Testis (tissue), 3 donors: Measurements from ENCODE around the gene DNAJC3. TPM values are rescaled to one million over a fixed set of nuclear protein-coding genes. Genes with fewer than 3 reads are reported as not detected.
"Not testable (repeated sequence)": the region's sequence is repeated elsewhere in the genome, so short reads cannot be mapped to it uniquely, and the experiment has no call there.

Source experiments
- DNase-seq: peaks from one replicate; pipeline ENCODE4 v3.0.0-alpha.2; 2019
- H3K27ac ChIP-seq, 2 donors: fragments of 200-600 bp; sonication (generic); one replicate each; pipeline ENCODE4 v1.5.1; 2019
- H3K27me3 ChIP-seq: fragments of 200-600 bp; sonication (generic); one replicate; pipeline ENCODE4 v1.5.1; 2019
- H3K36me3 ChIP-seq: fragments of 200-600 bp; sonication (generic); one replicate; pipeline ENCODE4 v1.5.1; 2017; ENCODE audit warnings: low read depth; ENCODE audit errors: missing control alignments
- H3K4me1 ChIP-seq: fragments of 200-600 bp; sonication (generic); one replicate; pipeline ENCODE4 v1.5.1; 2019
- H3K4me3 ChIP-seq, 2 donors: fragments of 200-600 bp; sonication (generic); one replicate each; pipeline ENCODE4 v1.5.1; 2017 to 2019
- H3K9me3 ChIP-seq: fragments of 200-600 bp; sonication (generic); one replicate; pipeline ENCODE4 v1.5.1; 2017
- POLR2A ChIP-seq: fragments of 450-650 bp; IDR thresholded peaks from one replicate; pipeline ENCODE4 v1.6.1; 2017; ENCODE audit warnings: antibody characterized with exemption, mild to moderate bottlenecking, moderate library complexity
- WGBS, 2 donors: methylation state at CpG; one replicate each; pipeline ENCODE4 v1.1.5; 2018; 5-methylcytosine and 5-hydroxymethylcytosine counted together
- intact Hi-C: fragments of 100-400 bp; cut with DNase I; formaldehyde crosslinking; loops from one replicate; pipeline ENCODE4 v1.15.1; 2023; ENCODE audit warnings: low total_unique reads
- polyA plus RNA-seq: library from polyadenylated mRNA; stranded (reverse); fragments of 350-450 nt; fragmentation: Illumina TruSeq; extraction: RNeasy Lipid Tissue Mini Kit (QIAGEN cat#74804); gene quantifications from one replicate; pipeline ENCODE4 v1.2.3, GENCODE V29; 2014; ENCODE audit warnings: low read depth, low replicate concordance; ENCODE audit not compliant: insufficient read depth
- total RNA-seq, 2 donors: library from RNA; depleted of rRNA; stranded (reverse); fragments of >200 nt; gene quantifications; one replicate each; pipeline ENCODE4 v1.2.3, GENCODE V29; 2016
- TF ChIP-seq, protein P1 (sequence below), 3 experiments: fragments of 450-650 bp in 2 of 3; fragments of 200-600 bp in 1 of 3; sonication (generic) in 1 of 3; IDR thresholded peaks; one replicate each; pipeline ENCODE4 v1.5.1; 2016 to 2019; ENCODE audit warnings: antibody characterized with exemption in 3 of 3, mild to moderate bottlenecking in 2 of 3, moderate library complexity in 1 of 3

Gene DNAJC3
- total and polyA plus RNA-seq, 3 donors from 2014 or later, result 18.2 to 39.4 (median 26.0) TPM

DNA sequence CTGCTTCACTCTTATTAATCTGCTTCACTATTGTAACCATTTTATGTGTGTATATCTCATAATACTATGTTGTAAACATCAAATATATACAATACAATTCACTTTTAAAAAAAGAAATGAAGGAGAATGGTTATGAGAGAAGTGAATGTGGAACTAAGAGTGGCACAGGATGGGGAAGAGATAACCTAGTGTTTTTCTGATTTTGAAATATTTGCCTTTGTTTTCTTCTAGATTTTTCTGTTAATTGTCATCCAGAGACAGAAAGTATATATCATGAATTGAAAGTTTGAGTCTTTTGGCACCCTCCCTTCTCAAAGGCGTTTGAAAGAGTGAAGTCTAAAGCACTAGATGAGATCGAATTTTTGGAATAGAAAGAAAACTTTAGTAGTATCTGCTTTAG, 2.8 kb downstream of the DNAJC3 start:
- DNase-seq, result no peak
- Histone ChIP-seq H3K9me3 (no peaks in the 10 kb centered on the region), H3K27me3 (no peaks in the 10 kb centered on the region), H3K36me3 (no peaks in the 10 kb centered on the region), H3K27ac (no peak overlapping the region), H3K4me3 (no peak overlapping the region), H3K4me1 (peaks cover 12% of the 10 kb centered on the region)
- WGBS, 2 donors, result 46 to 54% methylated on average over 2 of the region's 2 CpGs
- intact Hi-C loops, result no loop called here
- TF ChIP-seq POLR2A, result no peak
- TF ChIP-seq, protein P1, sequence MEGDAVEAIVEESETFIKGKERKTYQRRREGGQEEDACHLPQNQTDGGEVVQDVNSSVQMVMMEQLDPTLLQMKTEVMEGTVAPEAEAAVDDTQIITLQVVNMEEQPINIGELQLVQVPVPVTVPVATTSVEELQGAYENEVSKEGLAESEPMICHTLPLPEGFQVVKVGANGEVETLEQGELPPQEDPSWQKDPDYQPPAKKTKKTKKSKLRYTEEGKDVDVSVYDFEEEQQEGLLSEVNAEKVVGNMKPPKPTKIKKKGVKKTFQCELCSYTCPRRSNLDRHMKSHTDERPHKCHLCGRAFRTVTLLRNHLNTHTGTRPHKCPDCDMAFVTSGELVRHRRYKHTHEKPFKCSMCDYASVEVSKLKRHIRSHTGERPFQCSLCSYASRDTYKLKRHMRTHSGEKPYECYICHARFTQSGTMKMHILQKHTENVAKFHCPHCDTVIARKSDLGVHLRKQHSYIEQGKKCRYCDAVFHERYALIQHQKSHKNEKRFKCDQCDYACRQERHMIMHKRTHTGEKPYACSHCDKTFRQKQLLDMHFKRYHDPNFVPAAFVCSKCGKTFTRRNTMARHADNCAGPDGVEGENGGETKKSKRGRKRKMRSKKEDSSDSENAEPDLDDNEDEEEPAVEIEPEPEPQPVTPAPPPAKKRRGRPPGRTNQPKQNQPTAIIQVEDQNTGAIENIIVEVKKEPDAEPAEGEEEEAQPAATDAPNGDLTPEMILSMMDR (IDR thresholded peaks at IDR 0.05), result no peak

DNA sequence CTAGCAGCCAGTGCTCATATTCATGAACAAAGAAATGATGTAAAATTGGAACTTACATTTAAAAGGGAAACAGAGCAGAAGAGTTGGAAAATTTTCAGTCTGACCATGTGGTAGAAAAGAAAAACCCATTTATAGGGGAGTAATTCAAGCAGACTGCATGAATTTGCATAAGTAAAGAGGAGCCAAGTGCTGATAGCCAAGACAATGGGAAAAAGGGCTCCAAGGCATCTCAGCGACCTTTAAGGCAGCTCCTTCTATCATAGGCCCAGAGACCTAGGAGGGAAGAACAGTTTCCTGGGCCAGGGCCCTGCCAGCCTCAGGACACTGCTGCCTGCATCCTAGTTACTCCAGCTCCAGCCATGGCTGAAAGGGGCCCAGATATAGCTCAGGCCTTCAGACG, 7.5 kb downstream of the DNAJC3 start:
- intact Hi-C loops, result no loop called here
- H3K4me3 ChIP-seq, result no peak overlapping the region
- no peaks in the 10 kb centered on the region for H3K36me3 ChIP-seq
- H3K9me3 ChIP-seq, result no peaks in the 10 kb centered on the region
- no peak overlapping the region for H3K27ac ChIP-seq
- TF ChIP-seq POLR2A, result no peak
- TF ChIP-seq, protein P1 (IDR thresholded peaks at IDR 0.05), result no peak
- H3K4me1 ChIP-seq, result peaks cover 3% of the 10 kb centered on the region
- no peaks in the 10 kb centered on the region for H3K27me3 ChIP-seq
- WGBS, 2 donors, result 79 to 89% methylated on average over 2 of the region's 2 CpGs
- no peak for DNase-seq

DNA sequence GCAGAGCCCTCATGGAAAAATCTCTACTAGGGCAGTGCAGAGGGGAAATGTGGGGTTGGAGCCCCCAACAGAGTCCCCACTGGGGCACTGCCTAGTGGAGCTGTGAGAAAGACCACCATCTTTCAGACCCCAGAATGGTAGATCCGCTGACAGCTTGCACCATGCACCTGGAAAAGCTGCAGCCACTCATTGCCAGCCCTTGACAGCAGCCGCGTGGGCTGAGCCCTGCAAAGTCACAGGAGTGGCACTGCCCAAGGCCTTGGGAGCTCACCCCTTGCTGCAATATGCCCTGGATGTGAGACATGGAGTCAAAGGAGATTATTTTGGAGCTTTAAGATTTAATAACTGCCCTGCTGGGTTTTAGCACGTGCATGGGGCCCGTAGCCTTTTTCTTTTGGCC, 8.0 kb downstream of the DNAJC3 start:
- H3K36me3 ChIP-seq, H3K27me3 ChIP-seq, H3K4me1 ChIP-seq, H3K4me3 ChIP-seq, H3K9me3 ChIP-seq, H3K27ac ChIP-seq, intact Hi-C loops, DNase-seq: not testable (repeated sequence)
- 89 to 99% methylated on average over 5 of the region's 5 CpGs for WGBS, 2 donors

DNA sequence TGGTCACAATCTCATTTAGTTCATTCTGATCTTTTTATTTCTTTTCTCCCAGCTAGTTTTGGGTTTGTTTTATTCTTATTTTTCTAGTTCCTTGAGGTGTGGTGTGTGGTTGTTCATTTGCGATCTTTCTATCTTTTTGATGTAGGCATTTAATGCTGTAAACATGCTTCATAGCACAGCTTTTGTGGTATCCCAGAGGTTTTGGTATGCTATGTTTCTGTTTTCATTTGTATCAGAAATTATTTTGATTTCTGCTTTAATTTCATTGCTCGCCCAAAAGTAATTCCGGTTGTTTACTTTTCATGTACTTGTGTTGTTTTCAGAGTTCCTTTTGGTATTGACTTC, 12.6 kb downstream of the DNAJC3 start:
- no peak overlapping the region for H3K27ac ChIP-seq
- intact Hi-C loops, result no loop called here
- H3K9me3 ChIP-seq, result no peaks in the 10 kb centered on the region
- no peaks in the 10 kb centered on the region for H3K4me1 ChIP-seq
- H3K27me3 ChIP-seq, result no peaks in the 10 kb centered on the region
- TF ChIP-seq, protein P1 (IDR thresholded peaks at IDR 0.05), result no peak
- TF ChIP-seq POLR2A, result no peak
- H3K36me3 ChIP-seq, result no peaks in the 10 kb centered on the region
- WGBS, 2 donors, result 87 to 94% methylated on average over 3 of the region's 3 CpGs
- H3K4me3 ChIP-seq, result no peak overlapping the region
- no peak for DNase-seq

DNA sequence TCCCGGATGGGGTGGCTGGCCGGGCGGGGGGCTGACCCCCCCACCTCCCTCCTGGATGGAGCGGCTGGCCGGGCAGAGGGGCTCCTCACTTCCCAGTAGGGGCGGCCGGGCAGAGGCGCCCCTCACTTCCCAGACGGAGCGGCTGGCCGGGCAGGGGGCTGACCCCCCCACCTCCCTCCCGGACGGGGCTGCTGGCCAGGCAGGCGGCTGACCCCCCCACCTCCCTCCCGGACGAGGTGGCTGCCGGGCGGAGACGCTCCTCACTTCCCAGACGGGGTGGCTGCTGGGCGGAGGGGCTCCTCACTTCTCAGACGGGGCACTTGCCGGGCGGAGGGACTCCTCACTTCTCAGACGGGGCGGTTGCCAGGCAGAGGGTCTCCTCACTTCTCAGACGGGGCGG, 14.0 kb downstream of the DNAJC3 start:
- H3K36me3 ChIP-seq, H3K4me1 ChIP-seq, H3K27ac ChIP-seq, H3K9me3 ChIP-seq, H3K4me3 ChIP-seq, DNase-seq, H3K27me3 ChIP-seq, intact Hi-C loops: not testable (repeated sequence)
- WGBS, 2 donors, result 97% methylated on average over 10 of the region's 28 CpGs; no CpG with 5 or more reads in 1 of the 2 donors

DNA sequence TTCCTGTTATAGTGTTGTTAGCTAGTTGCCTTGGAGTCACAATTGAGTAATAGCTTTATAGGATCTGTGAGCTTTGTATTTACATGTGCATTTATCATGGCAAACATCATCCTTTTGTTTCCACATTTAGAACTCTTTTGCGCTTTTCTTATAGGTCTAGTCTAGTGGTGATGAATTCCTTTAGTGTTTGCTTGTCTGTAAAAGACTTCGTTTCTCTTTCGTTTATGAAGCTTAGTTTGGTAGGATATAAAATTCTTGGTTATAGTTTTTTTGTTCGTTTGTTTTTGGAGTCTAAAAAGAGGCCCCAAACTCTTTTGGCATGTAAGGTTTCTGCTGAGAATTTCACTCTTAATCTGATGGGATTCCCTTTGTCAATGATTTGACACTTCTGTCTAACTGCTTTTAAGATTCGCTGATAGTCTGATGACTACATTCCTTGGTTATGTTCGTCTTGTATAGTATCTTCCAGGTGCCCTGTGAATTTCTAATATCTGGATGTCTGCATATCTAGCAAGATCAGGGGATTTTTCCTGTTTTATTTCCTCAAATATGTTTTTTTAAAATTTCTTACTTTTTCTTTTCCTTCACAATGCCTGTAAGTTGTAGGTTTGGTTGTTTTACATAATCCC, 20.2 kb downstream of the DNAJC3 start:
- H3K27me3 ChIP-seq, result no peaks in the 10 kb centered on the region
- TF ChIP-seq, protein P1 (IDR thresholded peaks at IDR 0.05), result no peak
- TF ChIP-seq POLR2A, result no peak
- DNase-seq, result no peak
- H3K4me1 ChIP-seq, result no peaks in the 10 kb centered on the region
- no peak overlapping the region for H3K4me3 ChIP-seq
- no peaks in the 10 kb centered on the region for H3K9me3 ChIP-seq
- intact Hi-C loops, result no loop called here
- no peak overlapping the region for H3K27ac ChIP-seq
- WGBS, 2 donors, result 94 to 96% methylated on average over 6 of the region's 6 CpGs
- no peaks in the 10 kb centered on the region for H3K36me3 ChIP-seq
